Body of pancreas (tissue), 4 donors: ENCODE data around the gene PTPRD.

Source experiments
- POLR2A ChIP-seq, 3 donors: fragments of 450-650 bp; IDR thresholded peaks; one replicate each; pipeline ENCODE4 v1.6.1; 2016; ENCODE audit warnings: antibody characterized with exemption in 3 of 3, mild to moderate bottlenecking in 2 of 3
- TF ChIP-seq, protein P1 (sequence below), 7 experiments: fragments of 450-650 bp in 4 of 7; fragments of 200-600 bp in 3 of 7; sonication (generic) in 3 of 7; IDR thresholded peaks; one replicate each; pipeline ENCODE4 v1.5.1; 2016 to 2019; ENCODE audit warnings: antibody characterized with exemption in 7 of 7

- TF ChIP-seq, protein P1, sequence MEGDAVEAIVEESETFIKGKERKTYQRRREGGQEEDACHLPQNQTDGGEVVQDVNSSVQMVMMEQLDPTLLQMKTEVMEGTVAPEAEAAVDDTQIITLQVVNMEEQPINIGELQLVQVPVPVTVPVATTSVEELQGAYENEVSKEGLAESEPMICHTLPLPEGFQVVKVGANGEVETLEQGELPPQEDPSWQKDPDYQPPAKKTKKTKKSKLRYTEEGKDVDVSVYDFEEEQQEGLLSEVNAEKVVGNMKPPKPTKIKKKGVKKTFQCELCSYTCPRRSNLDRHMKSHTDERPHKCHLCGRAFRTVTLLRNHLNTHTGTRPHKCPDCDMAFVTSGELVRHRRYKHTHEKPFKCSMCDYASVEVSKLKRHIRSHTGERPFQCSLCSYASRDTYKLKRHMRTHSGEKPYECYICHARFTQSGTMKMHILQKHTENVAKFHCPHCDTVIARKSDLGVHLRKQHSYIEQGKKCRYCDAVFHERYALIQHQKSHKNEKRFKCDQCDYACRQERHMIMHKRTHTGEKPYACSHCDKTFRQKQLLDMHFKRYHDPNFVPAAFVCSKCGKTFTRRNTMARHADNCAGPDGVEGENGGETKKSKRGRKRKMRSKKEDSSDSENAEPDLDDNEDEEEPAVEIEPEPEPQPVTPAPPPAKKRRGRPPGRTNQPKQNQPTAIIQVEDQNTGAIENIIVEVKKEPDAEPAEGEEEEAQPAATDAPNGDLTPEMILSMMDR (IDR thresholded peaks at IDR 0.05) = no peak
- TF ChIP-seq POLR2A (IDR thresholded peaks at IDR 0.05) = no peak
Measured at GRCh38 chr9:8543219-8543618, 2069.6 kb downstream of the PTPRD start.
